ENCODE measurements around the gene RPS3. TPM values are rescaled to one million over a fixed set of nuclear protein-coding genes. Genes with fewer than 3 reads are reported as not detected.
"Not testable (repeated sequence)": the region's sequence is repeated elsewhere in the genome, so short reads cannot be mapped to it uniquely, and the experiment has no call there.

Gene RPS3
- total RNA-seq, 1 experiment from 2014 or later = 3,444 TPM

- Histone ChIP-seq H3K27me3 (no peaks in the 10 kb centered on the region), H3K9me3 (no peaks in the 10 kb centered on the region), H3K36me3 (no peaks in the 10 kb centered on the region), H3K4me3 (no peak overlapping the region)
- DNase-seq = no peak
Observed at GRCh38 chr11:75373201-75373600, 26.1 kb upstream of the RPS3 start.

- Histone ChIP-seq H3K27me3 (no peaks in the 10 kb centered on the region), H3K36me3 (no peaks in the 10 kb centered on the region), H3K9me3 (no peaks in the 10 kb centered on the region), H3K4me3 (no peak overlapping the region)
- DNase-seq = no peak
Observed at GRCh38 chr11:75374646-75375045, 24.7 kb upstream of the RPS3 start.

- H3K36me3 ChIP-seq = no peaks in the 10 kb centered on the region
- H3K4me3 ChIP-seq = no peak overlapping the region
- no peaks in the 10 kb centered on the region for H3K9me3 ChIP-seq
- no peaks in the 10 kb centered on the region for H3K27me3 ChIP-seq
- no peak for DNase-seq
Observed at GRCh38 chr11:75375626-75376025, 23.7 kb upstream of the RPS3 start.

GRCh38 chr11:75376175-75376574, 23.1 kb upstream of the RPS3 start:
- Histone ChIP-seq H3K36me3 (no peaks in the 10 kb centered on the region), H3K9me3 (no peaks in the 10 kb centered on the region), H3K4me3 (no peak overlapping the region), H3K27me3 (no peaks in the 10 kb centered on the region)
- DNase-seq = no peak

GRCh38 chr11:75378776-75379175, 20.5 kb upstream of the RPS3 start:
- not testable (repeated sequence) for DNase-seq, H3K4me3 ChIP-seq, H3K9me3 ChIP-seq, H3K36me3 ChIP-seq, H3K27me3 ChIP-seq

- no peak for DNase-seq
- Histone ChIP-seq H3K4me3 (no peak overlapping the region), H3K36me3 (no peaks in the 10 kb centered on the region), H3K9me3 (no peaks in the 10 kb centered on the region), H3K27me3 (no peaks in the 10 kb centered on the region)
Observed at GRCh38 chr11:75380245-75380644, 19.1 kb upstream of the RPS3 start.

- H3K4me3 ChIP-seq = no peak overlapping the region
- H3K9me3 ChIP-seq = no peaks in the 10 kb centered on the region
- no peaks in the 10 kb centered on the region for H3K36me3 ChIP-seq
- no peak for DNase-seq
- no peaks in the 10 kb centered on the region for H3K27me3 ChIP-seq
Observed at GRCh38 chr11:75380716-75381420, 18.4 kb upstream of the RPS3 start.

GRCh38 chr11:75383246-75383645, 16.1 kb upstream of the RPS3 start:
- H3K36me3 ChIP-seq = no peaks in the 10 kb centered on the region
- no peak for DNase-seq

GRCh38 chr11:75384438-75385080, 14.8 kb upstream of the RPS3 start:
- H3K27me3 ChIP-seq = no peaks in the 10 kb centered on the region
- DNase-seq = peak; percentile 46
- no peaks in the 10 kb centered on the region for H3K36me3 ChIP-seq
- no peak overlapping the region for H3K4me3 ChIP-seq
- no peaks in the 10 kb centered on the region for H3K9me3 ChIP-seq

More at GRCh38 chr11:75383246-75383645, 16.1 kb upstream of the RPS3 start:
- Histone ChIP-seq H3K9me3 (no peaks in the 10 kb centered on the region), H3K27me3 (no peaks in the 10 kb centered on the region), H3K4me3 (no peak overlapping the region)

GRCh38 chr11:75386942-75387630, 12.2 kb upstream of the RPS3 start:
- H3K36me3 ChIP-seq = no peaks in the 10 kb centered on the region
- no peak for DNase-seq
- no peak overlapping the region for H3K4me3 ChIP-seq
- no peaks in the 10 kb centered on the region for H3K27me3 ChIP-seq
- H3K9me3 ChIP-seq = no peaks in the 10 kb centered on the region

- Histone ChIP-seq H3K27me3 (no peaks in the 10 kb centered on the region), H3K9me3 (no peaks in the 10 kb centered on the region), H3K36me3 (no peaks in the 10 kb centered on the region), H3K4me3 (no peak overlapping the region)
- no peak for DNase-seq
Observed at GRCh38 chr11:75387736-75388294, 11.5 kb upstream of the RPS3 start.

- no peaks in the 10 kb centered on the region for H3K27me3 ChIP-seq
- DNase-seq = peak; percentile 56
- no peak overlapping the region for H3K4me3 ChIP-seq
- H3K9me3 ChIP-seq = no peaks in the 10 kb centered on the region
- no peaks in the 10 kb centered on the region for H3K36me3 ChIP-seq
Observed at GRCh38 chr11:75388386-75389275, 10.7 kb upstream of the RPS3 start.

- Histone ChIP-seq H3K9me3 (no peaks in the 10 kb centered on the region), H3K36me3 (no peaks in the 10 kb centered on the region), H3K27me3 (no peaks in the 10 kb centered on the region), H3K4me3 (no peak overlapping the region)
- no peak for DNase-seq
Observed at GRCh38 chr11:75389276-75389605, 10.1 kb upstream of the RPS3 start.

- Histone ChIP-seq H3K9me3 (no peaks in the 10 kb centered on the region), H3K27me3 (no peaks in the 10 kb centered on the region), H3K36me3 (no peaks in the 10 kb centered on the region), H3K4me3 (no peak overlapping the region)
- no peak for DNase-seq
Observed at GRCh38 chr11:75389925-75390324, 9.4 kb upstream of the RPS3 start.

GRCh38 chr11:75394085-75394840, 5.1 kb upstream of the RPS3 start:
- H3K4me3 ChIP-seq = no peak overlapping the region
- no peak for DNase-seq
- no peaks in the 10 kb centered on the region for H3K27me3 ChIP-seq
- no peaks in the 10 kb centered on the region for H3K36me3 ChIP-seq
- H3K9me3 ChIP-seq = no peaks in the 10 kb centered on the region

GRCh38 chr11:75398906-75399305, 412 bp upstream of the RPS3 start:
- H3K9me3 ChIP-seq = no peaks in the 10 kb centered on the region
- H3K4me3 ChIP-seq = peak overlapping the region; percentile 82
- no peaks in the 10 kb centered on the region for H3K27me3 ChIP-seq
- DNase-seq = no peak
- H3K36me3 ChIP-seq = peaks cover 44% of the 10 kb centered on the region

Data from MG63 (cell line).